Measurements from ENCODE around the gene TBC1D4.
A peak's percentile ranks its signal among the peaks of the same experiment; 100 is the strongest.

The TBC1D4 gene

GRCh38 chr13:75384879-75385707 is 96.9 kb downstream of the TBC1D4 start:
- DNase-seq: peak; percentile 51

- no peak for DNase-seq
Observed at GRCh38 chr13:75383064-75383715, 98.8 kb downstream of the TBC1D4 start.

- no peak for DNase-seq
Observed at GRCh38 chr13:75378301-75378700, 103.7 kb downstream of the TBC1D4 start.

DNA sequence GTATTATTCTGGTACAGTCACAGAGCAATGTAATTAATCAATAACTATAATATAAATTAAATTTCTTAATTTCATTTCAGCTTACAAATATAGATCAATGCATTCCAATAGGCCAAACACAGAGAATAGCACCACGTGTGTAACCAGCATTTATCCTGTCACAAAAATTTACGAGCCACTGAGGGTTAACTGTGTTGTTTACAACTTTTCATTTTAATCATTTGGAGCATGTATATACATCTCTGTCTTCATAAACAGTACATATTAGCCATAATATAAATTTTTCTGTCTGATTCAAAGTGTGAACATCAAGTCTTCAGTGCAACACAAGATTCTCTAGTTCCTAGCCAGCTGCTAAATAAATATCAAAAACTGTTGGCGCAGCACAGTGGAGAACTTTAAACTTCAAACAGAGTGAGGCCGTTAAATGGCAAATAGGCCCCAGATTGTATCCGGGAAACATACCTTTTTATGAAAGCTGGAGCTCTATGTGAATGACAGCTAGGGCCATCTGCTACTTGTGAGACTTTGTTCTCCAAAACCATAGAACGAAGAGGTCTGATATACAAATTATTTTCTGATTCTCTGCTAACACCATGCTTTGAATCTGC is 105.1 kb downstream of the TBC1D4 start:
- no peak for DNase-seq

GRCh38 chr13:75375329-75375728 is 106.6 kb downstream of the TBC1D4 start:
- DNase-seq: no peak

- no peak for DNase-seq
Observed at GRCh38 chr13:75373988-75374387, 108.0 kb downstream of the TBC1D4 start.

- DNase-seq: no peak
Observed at GRCh38 chr13:75372923-75373841, 108.8 kb downstream of the TBC1D4 start.

DNA sequence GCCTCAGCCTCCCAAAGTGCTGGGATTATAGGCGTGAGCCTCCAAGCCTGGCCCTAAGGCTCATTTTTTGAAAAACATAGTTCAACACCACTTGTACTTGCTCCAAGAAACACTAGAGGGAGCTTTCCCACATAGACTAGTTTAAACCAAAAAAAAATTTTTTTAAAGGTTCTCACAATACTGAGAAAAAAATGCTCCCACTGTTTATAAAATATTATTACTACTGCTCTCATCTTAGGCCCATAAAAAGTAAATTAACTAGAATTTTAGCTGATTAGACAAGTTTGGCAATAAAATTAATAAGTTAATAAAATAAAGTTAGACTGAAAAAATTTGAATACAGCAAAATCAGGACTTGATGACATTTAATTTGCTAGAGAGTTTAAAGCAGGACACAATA is 109.5 kb downstream of the TBC1D4 start:
- DNase-seq: peak; percentile 72 to 83

- DNase-seq: no peak
Observed at GRCh38 chr13:75371203-75371602, 110.8 kb downstream of the TBC1D4 start.

DNA sequence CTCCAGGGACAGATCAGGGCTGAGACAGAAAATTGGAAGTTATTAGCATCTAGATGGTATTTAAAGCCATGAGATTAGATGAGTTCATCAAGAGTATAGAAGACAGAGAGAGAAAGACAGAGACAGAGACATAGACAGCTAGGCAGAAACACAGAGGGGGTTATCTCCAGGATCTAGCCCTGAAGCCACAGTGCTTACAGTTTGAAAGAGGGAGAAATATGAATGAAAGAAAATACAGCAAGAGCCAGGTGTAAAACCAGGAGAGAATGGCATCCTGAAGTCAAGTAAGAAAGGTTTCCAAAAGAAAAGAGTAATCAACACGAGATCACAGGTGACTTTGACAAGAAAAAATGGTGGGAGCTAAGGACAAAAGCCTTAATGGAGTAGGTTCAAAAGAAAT is 111.2 kb downstream of the TBC1D4 start:
- no peak for DNase-seq

DNA sequence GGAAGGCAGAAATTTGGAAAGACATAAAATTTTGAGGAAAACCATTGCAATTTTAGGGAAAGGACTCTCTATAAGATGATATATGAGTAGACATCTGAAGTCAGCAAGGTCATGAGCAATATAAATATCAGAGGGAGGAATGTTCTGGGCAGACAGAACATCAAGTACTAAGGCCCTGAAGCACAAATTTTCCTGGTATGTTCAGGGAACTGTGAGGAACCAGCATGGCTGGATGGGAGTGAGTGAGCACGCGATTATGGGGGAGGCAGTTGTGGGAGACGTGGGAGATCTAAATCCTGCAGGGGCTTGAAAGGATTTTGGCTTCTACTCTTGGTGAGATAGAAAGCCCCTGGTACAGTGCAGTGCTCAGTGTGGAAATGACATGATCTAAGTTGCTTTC is 112.0 kb downstream of the TBC1D4 start:
- no peak for DNase-seq

DNA sequence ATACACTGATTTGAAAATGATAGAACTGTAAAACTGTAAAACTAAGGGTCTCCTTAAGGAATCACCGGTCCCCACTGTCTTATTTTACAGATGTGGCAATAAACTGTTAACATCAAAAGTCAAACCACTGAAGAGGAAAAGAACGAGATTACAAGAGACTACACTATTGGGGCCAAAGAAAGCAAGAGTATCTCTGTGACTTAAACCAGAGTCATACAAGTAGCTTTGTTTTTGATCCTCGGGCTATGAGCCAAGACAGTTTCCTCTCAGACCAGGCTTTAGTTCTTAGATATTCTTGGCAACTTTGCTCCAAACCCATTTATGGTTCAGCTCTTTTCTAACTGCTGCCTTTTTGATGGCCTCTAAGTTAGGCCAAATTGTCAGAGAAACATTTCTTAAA is 113.8 kb downstream of the TBC1D4 start:
- no peak for DNase-seq

GRCh38 chr13:75366380-75367280 is 115.3 kb downstream of the TBC1D4 start:
- no peak for DNase-seq

GRCh38 chr13:75365724-75366173 is 116.2 kb downstream of the TBC1D4 start:
- peak; percentile 30 to 54 for DNase-seq

- no peak for DNase-seq
Observed at GRCh38 chr13:75364131-75364713, 117.7 kb downstream of the TBC1D4 start.

DNA sequence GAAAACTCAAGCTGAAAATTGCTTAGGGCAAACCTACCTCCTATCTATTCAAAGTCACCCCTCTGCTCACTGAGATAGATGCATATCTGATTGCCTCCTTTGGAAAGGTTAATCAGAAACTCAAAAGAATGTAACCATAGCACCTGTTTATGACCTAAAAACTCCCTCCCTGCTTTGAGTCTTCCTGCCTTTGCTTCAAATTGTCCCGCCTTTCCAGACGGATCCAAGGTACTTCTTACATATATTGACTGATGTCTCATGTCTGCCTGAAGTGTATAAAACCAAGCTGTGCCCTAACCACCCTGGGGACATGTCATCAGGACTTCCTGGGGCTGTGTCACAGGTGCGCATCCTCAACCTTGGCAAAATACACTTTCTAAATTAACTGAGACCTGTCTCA is 118.6 kb downstream of the TBC1D4 start:
- no peak for DNase-seq

DNA sequence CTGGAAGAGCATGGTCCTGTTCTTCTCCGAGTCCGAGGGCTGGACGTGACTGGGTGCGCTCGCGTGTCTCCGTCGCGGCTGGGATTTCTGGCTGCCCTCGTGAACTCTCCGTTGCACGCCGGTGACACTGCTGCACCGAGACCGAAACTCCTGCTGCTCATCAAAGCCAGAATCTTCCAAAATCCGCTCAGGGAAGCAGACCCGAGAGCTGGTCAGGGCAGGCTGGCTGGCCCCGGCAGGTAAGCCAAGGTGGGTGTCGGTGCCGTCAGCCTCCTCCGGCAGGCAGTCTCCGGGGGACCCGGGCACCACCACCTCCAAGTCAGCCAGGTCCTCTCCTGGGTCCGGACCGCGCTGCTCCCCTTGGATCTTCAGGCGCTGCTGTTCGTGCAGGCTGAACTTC is 119.9 kb downstream of the TBC1D4 start:
- no peak for DNase-seq

GRCh38 chr13:75360170-75360569 is 121.8 kb downstream of the TBC1D4 start:
- no peak for DNase-seq

GRCh38 chr13:75359266-75359665 is 122.7 kb downstream of the TBC1D4 start:
- DNase-seq: no peak

GRCh38 chr13:75357576-75358289 is 124.2 kb downstream of the TBC1D4 start:
- peak; percentile 83 to 84 for DNase-seq

- no peak for DNase-seq
Observed at GRCh38 chr13:75356421-75356820, 125.5 kb downstream of the TBC1D4 start.
